Cardiac fibroblast (primary cell): ENCODE measurements around the gene OLFM4.

Experiments used
- DNase-seq, 2 donors: peaks; one replicate each; pipeline versions ENCODE4 v3.0.0 to v3.0.0-alpha.2; 2010; ENCODE audit warnings: low read depth in 2 of 2
- H3K4me3 ChIP-seq, 2 donors: replicated peaks in 1 of 2; 1 replicate in 1 of 2; 2 replicates in 1 of 2; pipeline ENCODE4 v1.5.1; 2011; ENCODE audit warnings: low read depth in 2 of 2, low read length in 2 of 2, mild to moderate bottlenecking in 2 of 2, moderate library complexity in 1 of 2
- TF ChIP-seq, protein P1 (sequence below): IDR thresholded peaks from one replicate; pipeline ENCODE4 v1.5.1; 2011; ENCODE audit warnings: low read depth, mild to moderate bottlenecking, low read length, inconsistent platforms

Gene OLFM4

DNA sequence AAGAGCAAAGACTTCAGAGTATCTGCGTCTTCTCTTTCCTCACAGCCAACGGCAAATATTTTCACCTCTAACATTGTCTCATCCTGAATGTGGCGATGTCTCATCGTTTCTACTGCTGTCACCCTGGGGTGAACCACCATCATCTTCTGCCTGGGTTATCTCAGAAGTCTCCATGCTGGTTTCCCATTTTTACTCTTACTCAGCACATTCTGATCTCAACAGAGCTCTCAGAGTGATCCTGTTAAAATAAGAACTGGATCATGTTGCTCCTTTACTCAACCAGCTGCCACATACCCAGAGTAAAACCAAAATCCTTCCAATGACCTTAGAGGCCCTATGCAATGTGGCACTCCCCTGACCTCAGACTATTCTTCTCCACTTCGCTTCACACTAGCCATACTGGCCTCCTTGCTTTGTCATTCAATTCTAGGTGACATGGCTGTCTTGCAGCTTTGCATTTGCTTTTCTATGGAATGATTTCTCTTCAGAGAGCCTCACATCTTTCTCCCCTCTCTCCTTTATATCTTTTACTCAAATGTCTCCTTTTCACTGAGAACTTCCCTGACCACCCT lies 7.8 kb upstream of the OLFM4 start:
- no peak overlapping the region for H3K4me3 ChIP-seq
- DNase-seq = no peak
- TF ChIP-seq, protein P1, sequence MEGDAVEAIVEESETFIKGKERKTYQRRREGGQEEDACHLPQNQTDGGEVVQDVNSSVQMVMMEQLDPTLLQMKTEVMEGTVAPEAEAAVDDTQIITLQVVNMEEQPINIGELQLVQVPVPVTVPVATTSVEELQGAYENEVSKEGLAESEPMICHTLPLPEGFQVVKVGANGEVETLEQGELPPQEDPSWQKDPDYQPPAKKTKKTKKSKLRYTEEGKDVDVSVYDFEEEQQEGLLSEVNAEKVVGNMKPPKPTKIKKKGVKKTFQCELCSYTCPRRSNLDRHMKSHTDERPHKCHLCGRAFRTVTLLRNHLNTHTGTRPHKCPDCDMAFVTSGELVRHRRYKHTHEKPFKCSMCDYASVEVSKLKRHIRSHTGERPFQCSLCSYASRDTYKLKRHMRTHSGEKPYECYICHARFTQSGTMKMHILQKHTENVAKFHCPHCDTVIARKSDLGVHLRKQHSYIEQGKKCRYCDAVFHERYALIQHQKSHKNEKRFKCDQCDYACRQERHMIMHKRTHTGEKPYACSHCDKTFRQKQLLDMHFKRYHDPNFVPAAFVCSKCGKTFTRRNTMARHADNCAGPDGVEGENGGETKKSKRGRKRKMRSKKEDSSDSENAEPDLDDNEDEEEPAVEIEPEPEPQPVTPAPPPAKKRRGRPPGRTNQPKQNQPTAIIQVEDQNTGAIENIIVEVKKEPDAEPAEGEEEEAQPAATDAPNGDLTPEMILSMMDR = no peak

DNA sequence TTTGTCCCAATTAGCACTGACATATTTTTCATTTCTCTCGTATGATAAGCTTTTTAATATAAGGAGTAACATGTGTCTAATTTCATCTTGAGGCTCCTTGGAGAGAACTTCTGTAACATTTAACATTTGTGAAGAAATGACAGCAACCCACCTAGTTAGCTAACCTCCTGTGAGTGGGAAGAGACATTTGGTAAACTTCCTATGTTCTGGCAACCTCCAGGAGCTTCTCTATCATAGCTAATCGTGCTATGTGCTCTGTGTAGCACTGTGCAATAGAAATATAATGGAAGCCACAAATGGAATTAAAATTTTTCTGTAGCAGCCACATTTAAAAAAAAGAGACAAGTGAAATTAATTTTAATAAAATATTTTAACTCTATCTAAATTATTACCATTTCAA lies 5.4 kb upstream of the OLFM4 start:
- DNase-seq = no peak
- H3K4me3 ChIP-seq = no peak overlapping the region
- TF ChIP-seq, protein P1 = no peak

DNA sequence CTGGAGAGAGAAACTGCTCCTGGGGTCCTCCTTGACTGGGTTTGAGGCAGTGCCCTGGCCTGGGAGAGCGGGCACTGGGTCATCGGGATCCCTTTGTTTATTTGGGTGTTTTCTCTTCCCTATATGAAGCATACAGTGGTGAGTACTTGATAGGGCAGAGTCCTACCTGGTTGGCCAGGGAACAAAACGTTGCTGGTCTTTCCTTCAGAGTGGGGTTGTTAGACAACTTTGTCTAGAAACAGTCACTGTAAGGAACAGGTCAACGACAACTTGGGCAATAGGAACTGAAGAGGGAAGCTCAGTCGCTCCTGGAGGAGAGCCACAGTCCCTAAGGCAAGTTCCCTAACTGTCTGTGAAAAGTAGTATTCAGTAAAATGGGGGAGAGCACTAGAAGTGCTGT lies 550 bp upstream of the OLFM4 start:
- no peak overlapping the region for H3K4me3 ChIP-seq
- DNase-seq = no peak
- TF ChIP-seq, protein P1 = no peak

GRCh38 chr13:53032849-53033248 lies 4.2 kb downstream of the OLFM4 start:
- TF ChIP-seq, protein P1 = no peak
- DNase-seq = no peak
- H3K4me3 ChIP-seq = no peak overlapping the region

DNA sequence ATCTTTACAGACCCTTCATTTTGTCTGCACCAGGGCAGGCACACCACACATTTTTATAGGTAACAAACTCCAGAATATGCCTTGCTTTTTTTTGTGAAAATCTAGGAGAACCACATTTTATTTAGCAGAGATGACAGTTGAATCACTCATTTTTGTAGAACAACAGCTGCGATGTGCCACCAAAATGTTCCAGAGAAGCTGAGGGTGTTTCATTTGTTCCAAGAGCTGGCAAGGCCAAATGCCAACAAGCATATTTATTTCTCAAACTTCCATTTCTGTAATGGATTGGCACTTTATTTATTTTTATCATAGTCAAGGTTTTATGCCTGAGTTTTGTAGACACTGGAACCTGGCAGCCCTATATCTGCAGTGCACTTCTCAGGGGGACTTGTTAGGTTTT lies 10.4 kb downstream of the OLFM4 start:
- H3K4me3 ChIP-seq = no peak overlapping the region
- DNase-seq = no peak

DNA sequence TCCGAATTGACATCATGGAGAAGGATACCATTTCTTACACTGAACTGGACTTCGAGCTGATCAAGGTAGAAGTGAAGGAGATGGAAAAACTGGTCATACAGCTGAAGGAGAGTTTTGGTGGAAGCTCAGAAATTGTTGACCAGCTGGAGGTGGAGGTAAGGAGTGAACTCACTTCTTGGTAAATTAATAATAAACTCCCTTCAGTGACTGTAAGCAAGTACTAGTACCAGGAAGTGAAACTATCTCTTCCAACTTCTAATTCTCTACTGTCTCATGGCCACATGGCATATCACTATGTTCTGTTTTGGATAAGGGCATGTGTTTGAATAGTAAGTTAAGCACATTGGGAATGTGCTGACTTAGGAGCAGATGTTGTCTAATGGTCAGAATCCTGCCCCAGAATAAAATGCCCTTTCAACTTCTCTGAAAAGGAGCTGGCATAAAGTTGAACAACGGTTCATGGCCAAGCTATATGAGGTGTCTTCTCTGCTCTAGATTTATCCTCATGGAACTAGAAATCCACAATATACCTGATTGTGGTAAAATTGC lies 13.4 kb downstream of the OLFM4 start:
- no peak for DNase-seq
- TF ChIP-seq, protein P1 = no peak
- H3K4me3 ChIP-seq = no peak overlapping the region

More for the DNA sequence above, 10.4 kb downstream of the OLFM4 start:
- TF ChIP-seq, protein P1 = no peak

GRCh38 chr13:53042877-53043276 lies 14.3 kb downstream of the OLFM4 start:
- TF ChIP-seq, protein P1 = no peak
- no peak for DNase-seq
- H3K4me3 ChIP-seq = no peak overlapping the region
